Left lobe of liver (tissue), 2 donors: Measurements from ENCODE around the gene AFF1. TPM values are rescaled to one million over a fixed set of nuclear protein-coding genes. Genes with fewer than 3 reads are reported as not detected.
"Not testable (repeated sequence)": the region's sequence is repeated elsewhere in the genome, so short reads cannot be mapped to it uniquely, and the experiment has no call there.

ENCODE experiments used
- ATAC-seq: fragments of 200-7000 bp; cut with Tn5 transposase; one replicate; pipeline ENCODE4 v1.9.1; 2020; ENCODE audit warnings: mild to moderate bottlenecking, moderate library complexity
- DNase-seq: peaks from one replicate; pipeline ENCODE4 v3.0.0-alpha.2; 2020; ENCODE audit warnings: low spot score
- total RNA-seq: library from RNA; stranded (reverse); gene quantifications from one replicate; pipeline ENCODE4 v1.2.1, GENCODE V29; 2021
- donor health status: DM: no; HTN: no; CAD: no; lungs with moderate emphysema.
- donor health status: DM: no; HTN: yes; CAD: no.

AFF1 gene
- total RNA-seq, 1 donor from 2014 or later = 37.2 TPM

DNA sequence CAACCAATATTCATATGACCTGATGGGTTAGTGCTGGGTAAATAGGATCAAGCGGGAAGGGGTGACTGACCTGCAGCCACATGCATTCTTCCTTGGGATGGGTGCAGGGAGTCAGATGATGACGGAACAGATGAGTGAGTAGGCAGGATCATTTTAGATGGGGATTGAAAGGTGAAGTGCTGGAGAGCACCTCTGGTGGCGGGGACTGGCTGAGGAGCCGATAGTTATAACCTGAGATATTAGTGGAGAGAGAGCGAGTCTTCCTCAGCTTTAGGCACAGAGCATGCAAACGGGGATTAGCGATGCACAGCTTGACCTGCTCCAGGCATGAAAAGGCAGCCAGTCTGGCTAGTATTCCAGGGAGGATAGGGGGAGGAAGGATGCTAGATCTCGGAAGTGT is 99.1 kb downstream of the AFF1 start:
- peak; percentile 11 for ATAC-seq

DNA sequence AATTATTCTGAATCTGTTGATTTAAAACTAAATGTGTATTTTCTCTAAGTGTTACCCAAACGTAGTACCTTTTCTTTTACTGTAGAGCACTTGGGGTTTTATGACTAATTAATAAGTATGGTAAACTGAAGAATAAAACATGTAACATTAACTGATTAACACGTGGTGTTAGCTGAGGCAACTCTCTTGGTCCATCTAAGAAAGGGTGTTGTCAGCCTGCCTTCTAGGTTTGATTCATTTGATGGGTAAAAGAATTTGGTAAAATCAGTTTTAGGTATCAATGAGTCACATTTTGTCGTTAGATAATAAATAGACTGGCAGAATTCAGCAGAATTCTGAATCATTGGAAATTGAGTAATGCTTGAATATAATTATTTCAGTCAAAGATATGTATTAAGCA is 99.7 kb downstream of the AFF1 start:
- no peak for ATAC-seq
- DNase-seq = no peak

More for the DNA sequence above, 99.1 kb downstream of the AFF1 start:
- DNase-seq = no peak

DNA sequence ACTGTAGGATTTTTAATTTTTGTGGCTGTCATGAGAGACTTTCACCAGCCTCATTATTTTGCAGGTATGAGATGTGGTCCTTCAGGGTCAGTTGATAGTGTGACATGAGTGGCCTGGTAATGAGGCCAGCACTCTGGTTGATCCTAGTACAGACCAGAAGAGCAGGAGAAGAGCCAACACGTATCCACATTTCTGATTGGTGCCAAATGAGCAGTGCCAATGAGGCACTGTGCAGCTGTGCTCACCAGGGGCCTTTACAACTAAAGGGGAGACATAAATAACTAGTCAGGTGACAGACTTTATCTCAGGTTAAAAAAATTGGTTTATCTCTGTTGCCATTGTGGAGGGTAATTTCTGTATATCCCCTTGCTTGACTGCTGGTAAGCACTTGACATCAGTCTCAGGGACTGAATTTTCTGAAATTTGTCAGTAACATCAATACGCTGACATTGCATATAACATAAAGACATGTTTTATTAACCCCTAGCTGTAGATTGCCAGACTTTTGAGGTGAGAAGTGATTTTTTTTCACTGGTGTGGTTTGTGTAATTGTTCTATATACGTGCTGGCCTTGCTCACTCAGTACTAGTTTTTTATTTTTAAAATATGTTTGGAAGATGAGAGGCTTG is 101.2 kb downstream of the AFF1 start:
- ATAC-seq (peak; percentile 29), DNase-seq (no peak)

GRCh38 chr4:87036713-87037112 is 101.9 kb downstream of the AFF1 start:
- ATAC-seq (no peak), DNase-seq (no peak)

DNA sequence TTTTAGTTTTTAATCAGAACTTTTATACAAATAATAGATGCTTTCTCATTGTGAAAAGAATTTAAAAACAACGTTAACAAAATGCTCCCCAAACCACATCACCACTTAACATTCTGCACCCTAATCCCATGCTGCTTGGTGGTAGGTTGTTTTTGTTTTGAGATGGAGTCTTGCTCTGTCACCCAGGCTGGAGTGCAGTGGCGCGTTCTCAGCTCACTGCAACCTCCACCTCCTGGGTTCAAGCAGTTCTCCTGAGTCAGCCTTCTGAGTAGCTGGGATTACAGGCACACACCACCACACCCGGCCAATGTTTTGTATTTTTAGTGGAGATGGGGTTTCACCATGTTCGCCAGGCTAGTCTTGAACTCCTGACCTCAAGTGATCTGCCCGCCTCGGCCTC is 102.4 kb downstream of the AFF1 start:
- DNase-seq, ATAC-seq: not testable (repeated sequence)

DNA sequence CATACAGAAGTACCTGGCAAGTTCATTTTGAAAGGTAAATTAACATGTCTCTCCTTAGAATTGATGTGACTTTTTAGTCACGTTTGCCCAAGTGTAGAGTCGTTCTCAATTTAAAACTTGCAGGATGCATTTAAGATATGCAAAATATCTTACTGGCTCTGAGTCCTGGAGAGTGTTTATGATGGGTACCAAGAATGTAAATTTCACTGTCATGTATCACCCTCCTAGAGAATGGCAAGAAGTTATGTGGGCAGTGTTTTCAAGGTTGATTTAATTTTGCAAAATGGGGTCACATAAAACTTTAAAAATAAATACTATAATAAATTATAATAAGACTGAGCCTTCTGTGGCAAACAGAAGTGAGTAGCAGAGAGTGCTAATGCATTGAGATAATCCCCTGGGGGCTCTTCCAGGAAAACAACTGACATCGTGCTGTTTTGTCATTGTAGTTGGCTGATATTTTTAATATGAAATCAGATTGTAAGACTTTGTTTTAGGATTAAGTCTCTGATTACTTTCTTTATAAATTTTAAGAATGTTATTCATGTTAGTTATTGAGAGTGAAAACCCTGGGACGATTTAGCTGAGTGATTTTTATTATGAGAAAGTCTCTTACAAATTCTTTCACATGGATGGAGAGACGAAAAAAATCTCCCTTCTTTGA is 103.0 kb downstream of the AFF1 start:
- ATAC-seq (no peak), DNase-seq (no peak)

- DNase-seq = no peak
- peak; percentile 47 for ATAC-seq
Observed at GRCh38 chr4:87038837-87039615, 104.2 kb downstream of the AFF1 start.

- ATAC-seq = peak; percentile 47
Observed at GRCh38 chr4:87041141-87041540, 106.3 kb downstream of the AFF1 start.

GRCh38 chr4:87042221-87042620 is 107.4 kb downstream of the AFF1 start:
- ATAC-seq = no peak
- DNase-seq = no peak

More at GRCh38 chr4:87041141-87041540, 106.3 kb downstream of the AFF1 start:
- DNase-seq = no peak

DNA sequence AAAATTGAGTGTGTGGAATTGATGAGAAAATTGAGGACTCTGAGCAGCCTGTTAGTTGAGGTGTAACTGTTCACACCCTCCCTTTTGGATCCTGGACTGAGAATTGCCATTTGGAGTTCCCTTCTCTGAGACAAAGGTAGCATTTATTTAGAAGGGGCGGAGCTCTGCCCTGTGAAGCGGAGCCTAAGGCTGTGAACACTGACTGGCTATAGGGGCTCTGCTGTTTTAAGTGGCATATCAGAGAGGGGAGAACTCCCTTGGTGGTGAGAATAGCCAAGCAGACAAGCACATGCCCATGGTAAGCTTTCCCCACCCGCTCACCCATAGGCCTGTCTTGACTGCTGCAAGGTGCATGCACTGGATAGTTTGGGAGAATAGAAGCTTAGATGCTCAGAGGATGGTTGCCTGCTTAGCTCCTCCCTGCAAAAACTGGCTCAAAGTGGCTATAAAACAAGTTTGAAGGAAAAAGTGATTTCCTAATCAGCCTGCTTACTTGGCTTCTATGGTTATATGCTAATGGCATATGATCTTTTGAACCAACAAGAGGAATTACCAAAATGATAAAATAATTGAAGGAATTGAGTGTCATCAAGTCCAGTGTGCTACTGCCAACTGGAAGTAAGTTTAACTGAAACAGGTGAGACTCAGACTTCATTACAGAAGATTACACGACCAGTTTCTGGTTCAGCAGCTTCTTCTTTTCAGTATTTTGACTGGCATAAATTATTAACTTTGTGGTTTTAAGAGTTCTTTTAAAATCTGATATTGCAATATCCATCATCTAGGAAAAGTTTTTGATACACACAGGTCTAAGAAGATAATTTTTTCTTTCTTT is 108.4 kb downstream of the AFF1 start:
- ATAC-seq = peak; percentile 14
- DNase-seq = no peak

DNA sequence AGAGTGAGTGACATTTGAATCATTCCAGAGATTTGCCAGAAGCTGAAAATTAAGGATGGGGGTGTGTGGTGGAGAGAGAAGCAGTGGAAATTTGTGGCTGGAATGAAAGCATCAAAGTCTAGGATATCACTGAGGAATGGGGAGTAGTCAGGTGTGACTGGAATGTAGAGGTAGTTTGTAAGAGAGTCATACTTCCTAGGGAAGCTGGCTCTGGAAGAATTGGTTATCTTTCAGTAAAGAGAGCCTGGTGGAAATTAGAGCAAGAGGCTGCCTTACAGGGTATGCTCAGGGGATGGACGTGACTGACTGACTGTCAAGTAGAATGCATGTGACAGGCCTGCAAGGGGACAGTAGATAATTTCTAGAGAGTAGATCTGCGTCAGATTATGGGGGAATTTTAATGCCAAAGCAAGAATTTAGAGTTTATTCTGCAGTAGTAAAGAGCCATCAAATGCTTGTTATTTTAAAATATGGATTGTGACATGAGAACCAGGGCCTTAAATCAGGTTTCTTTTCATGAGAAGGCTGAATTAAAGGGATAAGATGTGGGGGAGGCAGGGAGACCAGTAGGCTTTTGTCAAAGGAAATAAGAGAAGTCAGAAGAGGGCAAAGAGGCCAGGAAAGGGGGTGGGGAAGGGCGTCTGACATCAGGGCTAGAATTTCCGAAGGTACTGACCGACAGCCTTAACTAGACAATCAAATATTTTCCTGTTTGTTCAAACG is 109.9 kb downstream of the AFF1 start:
- DNase-seq = no peak
- peak; percentile 47 for ATAC-seq

DNA sequence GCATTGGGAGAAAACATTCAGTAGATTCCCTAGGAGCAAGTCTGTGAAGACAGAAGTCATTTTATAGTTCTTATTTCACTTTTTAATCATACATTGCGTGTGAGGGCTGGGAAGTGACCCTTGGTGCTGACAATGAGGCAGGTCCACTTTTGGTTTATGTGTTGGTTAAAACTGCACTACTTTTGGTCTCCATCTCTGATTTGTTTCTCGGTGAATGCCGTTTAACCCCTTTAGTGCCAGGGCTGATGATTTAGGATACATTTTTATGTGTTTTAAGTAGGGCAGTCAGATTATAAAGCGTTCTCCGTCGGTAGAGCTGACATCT is 110.4 kb downstream of the AFF1 start:
- DNase-seq (no peak), ATAC-seq (peak; percentile 17)

- ATAC-seq (peak; percentile 29), DNase-seq (no peak)
Observed at GRCh38 chr4:87045659-87046058, 110.8 kb downstream of the AFF1 start.

GRCh38 chr4:87046121-87046551 is 111.3 kb downstream of the AFF1 start:
- no peak for DNase-seq
- ATAC-seq = peak; percentile 47

DNA sequence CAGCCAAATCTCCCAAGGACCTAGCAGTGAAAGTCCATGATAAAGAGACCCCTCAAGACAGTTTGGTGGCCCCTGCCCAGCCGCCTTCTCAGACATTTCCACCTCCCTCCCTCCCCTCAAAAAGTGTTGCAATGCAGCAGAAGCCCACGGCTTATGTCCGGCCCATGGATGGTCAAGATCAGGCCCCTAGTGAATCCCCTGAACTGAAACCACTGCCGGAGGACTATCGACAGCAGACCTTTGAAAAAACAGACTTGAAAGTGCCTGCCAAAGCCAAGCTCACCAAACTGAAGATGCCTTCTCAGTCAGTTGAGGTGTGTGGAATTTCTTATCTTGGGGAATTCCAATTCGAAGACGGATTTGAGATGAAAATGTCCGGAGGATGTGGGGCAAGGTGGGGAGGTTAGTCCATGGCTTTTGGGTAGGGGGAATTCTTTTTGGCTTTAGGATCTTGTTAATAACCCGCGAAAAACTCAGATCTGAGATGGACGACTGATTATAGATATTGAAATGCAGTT is 112.5 kb downstream of the AFF1 start:
- ATAC-seq (no peak), DNase-seq (no peak)

DNA sequence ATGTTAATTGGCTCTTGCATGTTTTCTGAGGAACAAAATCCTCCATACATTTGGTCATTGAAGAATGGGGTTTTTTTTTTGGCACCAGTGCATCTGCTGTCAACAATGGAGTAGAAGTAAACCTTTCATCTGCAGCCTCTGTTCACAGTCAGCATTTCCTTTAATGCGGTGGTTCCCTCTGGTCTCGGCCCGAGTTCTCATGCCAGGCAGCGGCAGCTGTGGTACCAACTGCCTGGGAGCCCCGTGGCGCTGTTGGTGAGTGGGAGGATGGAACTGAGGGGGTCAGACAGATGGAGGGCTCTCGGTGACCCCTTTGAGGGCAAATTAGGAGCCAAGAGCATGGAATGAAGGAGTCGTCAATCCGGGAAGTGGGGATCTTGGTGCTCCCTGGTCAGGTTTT is 114.7 kb downstream of the AFF1 start:
- DNase-seq = no peak
- no peak for ATAC-seq

DNA sequence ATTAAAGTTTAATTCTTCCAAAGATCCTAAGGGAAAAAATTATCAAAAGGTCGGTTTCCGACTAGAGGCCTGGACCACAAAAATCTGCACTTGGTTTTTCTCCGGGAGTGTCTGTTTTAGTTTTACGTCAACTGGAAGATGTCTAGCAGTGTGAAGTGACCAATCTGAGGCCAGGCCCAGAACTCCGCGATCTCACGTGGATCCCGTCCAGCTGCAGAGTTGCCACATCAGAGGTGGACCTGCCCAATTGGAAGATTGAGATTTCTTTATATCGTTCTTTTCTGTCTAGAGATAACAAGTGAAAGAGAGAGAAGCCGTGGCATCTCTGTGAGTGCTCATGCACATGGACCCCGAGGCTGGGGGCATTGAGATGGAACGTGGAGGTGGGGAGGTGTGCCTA is 115.8 kb downstream of the AFF1 start:
- peak; percentile 35 for ATAC-seq
- no peak for DNase-seq

DNA sequence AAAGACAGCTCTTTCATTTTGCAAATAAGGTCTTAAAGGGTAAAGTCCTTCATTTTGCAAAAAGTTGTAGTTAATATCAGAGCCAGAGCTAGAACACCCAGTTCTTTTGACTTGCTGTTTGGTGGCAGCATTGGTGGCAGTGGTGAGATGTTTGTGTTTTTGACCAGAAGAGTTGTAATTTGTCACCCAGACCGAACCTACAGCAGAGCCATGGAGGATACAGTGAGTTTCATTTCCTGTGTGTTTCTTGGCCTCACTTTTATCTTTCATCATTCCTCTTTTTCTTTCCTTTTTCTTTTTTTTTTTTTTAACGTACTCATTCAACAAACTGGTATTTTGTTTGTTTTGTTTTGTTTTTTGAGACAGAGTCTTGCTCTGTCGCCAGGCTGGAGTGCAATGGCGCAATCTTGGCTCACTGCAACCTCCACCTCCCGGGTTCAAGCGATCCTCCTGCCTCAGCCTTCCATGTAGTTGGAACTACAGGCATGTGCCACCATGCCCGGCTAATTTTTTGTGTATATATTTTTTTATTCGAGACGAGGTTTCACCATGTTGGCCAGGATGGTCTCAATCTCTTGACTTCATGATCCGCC is 116.4 kb downstream of the AFF1 start:
- DNase-seq = no peak
- ATAC-seq = peak; percentile 7

DNA sequence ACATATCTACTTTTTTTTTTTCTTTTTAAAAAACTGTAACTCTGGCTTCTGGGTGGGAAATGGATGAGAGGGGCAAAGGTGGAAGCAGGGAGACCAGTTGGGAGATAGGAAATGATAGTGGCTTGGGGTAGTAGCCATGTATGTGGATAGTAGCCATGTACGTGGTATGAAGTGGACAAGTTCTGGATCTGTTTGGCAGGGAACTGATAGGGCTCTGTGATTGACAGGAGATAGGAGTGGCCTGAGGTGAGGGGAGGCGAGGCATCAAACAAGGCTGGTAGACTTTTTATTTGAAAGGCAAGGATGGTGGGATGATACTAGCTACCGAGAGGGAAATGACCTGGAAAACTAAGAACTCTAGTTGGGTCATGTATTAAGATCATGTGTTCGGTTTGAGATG is 117.8 kb downstream of the AFF1 start:
- ATAC-seq (no peak), DNase-seq (no peak)

GRCh38 chr4:87053176-87053658 is 118.4 kb downstream of the AFF1 start:
- no peak for DNase-seq
- no peak for ATAC-seq
